ENCODE measurements around the gene RRP8. TPM values are rescaled to one million over a fixed set of nuclear protein-coding genes. Genes with fewer than 3 reads are reported as not detected.
A peak's percentile ranks its signal among the peaks of the same experiment; 100 is the strongest.

RRP8 gene
- total RNA-seq, 1 experiment from 2014 or later, result 17.8 TPM

- H3K9ac ChIP-seq (ENCODE audit: low read length), result no peak overlapping the region
- no peaks in the 10 kb centered on the region for H3K9me2 ChIP-seq (ENCODE audit: insufficient read depth)
- intact Hi-C loops (cut with micrococcal nuclease), result no loop called here
- no peak overlapping the region for H3K4me3 ChIP-seq (replicated peaks in 1 of 2; ENCODE audit: low read depth in 1 of 2, low read length in 2 of 2)
- H3K4me2 ChIP-seq (ENCODE audit: low read length), result peak overlapping the region; percentile 37; the same call in 1 of the 2 replicates
- peaks cover 6 to 14% of the 10 kb centered on the region in 2 experiments; a peak in 3 of 4 replicates for H3K4me1 ChIP-seq (ENCODE audit: control insufficient read depth in 1 of 2, insufficient read depth in 2 of 2, low read length in 2 of 2)
- H3K27me3 ChIP-seq (ENCODE audit: insufficient read depth, low read length), result no peaks in the 10 kb centered on the region
- TF ChIP-seq CEBPB (IDR thresholded peaks at IDR 0.05; ENCODE audit: low read depth) (no peak), SP1 (IDR thresholded peaks at IDR 0.05; ENCODE audit: low read depth) (no peak), ELF1 (IDR thresholded peaks at IDR 0.05; ENCODE audit: borderline replicate concordance, low read depth) (no peak), ATF3 (IDR thresholded peaks at IDR 0.05) (no peak), SRF (IDR thresholded peaks at IDR 0.05; ENCODE audit: low read depth) (no peak), SIN3A (IDR thresholded peaks at IDR 0.05; ENCODE audit: low read depth) (no peak), JUND (IDR thresholded peaks at IDR 0.05) (no peak), REST (IDR thresholded peaks at IDR 0.05; ENCODE audit: low read depth) (no peak), POLR2A (IDR thresholded peaks at IDR 0.05; ENCODE audit: borderline replicate concordance, extremely low read depth, insufficient read depth, insufficient read length) (no peak), ZBTB33 (IDR thresholded peaks at IDR 0.05; ENCODE audit: extremely low read depth, insufficient replicate concordance, low read length) (no peak), TCF7L2 (IDR thresholded peaks at IDR 0.05; ENCODE audit: borderline replicate concordance, extremely low read depth, insufficient read depth, insufficient read length) (no peak), EZH2phosphoT487 (IDR thresholded peaks at IDR 0.05; ENCODE audit: borderline replicate concordance) (no peak), CBX3 (IDR thresholded peaks at IDR 0.05; ENCODE audit: low read depth) (no peak), ZNF274 (IDR thresholded peaks at IDR 0.05; ENCODE audit: low read depth, low read length) (no peak), MAX (IDR thresholded peaks at IDR 0.05) (no peak), ZFX (IDR thresholded peaks at IDR 0.05) (no peak)
- no peak overlapping the region for H2AFZ ChIP-seq (ENCODE audit: low read depth, low read length, poor library complexity, severe bottlenecking)
- H3K36me3 ChIP-seq (ENCODE audit: control insufficient read depth in 1 of 2, insufficient read depth in 2 of 2, low read length in 2 of 2), result no peaks in the 10 kb centered on the region
- ATAC-seq (peak; percentile 43; the same call in 1 of the 2 replicates), DNase-seq (ENCODE audit: low read depth, low spot score) (no peak)
- no peaks in the 10 kb centered on the region for H3K79me2 ChIP-seq (ENCODE audit: insufficient read depth, low read length)
- ChIA-PET CTCF (no interaction called here), RAD21 (ENCODE audit: low non-redundant PET in 1 of 2, low total read pairs in 2 of 2, uncharacterized antibody in 2 of 2, unreplicated experiment in 2 of 2) (no interaction called here), POLR2A (no interaction called here)
- no peaks in the 10 kb centered on the region for H4K20me1 ChIP-seq (ENCODE audit: insufficient read depth)
- no TSS peak for BruUV-seq (replicated peaks)
- no peak overlapping the region for H3K27ac ChIP-seq (ENCODE audit: low read depth, low read length)
- H3K9me3 ChIP-seq (ENCODE audit: control insufficient read depth in 1 of 2, insufficient read depth in 1 of 2, low read depth in 1 of 2, low read length in 2 of 2), result no peaks in the 10 kb centered on the region
These were observed 31.9 kb upstream of the RRP8 start for GRCh38 chr11:6635082-6635932.

Measured in HCT116 (cell line).